Neural progenitor cell (in vitro differentiated cells): ENCODE data around the gene FOXO1.

ENCODE experiments used
- EZH2 ChIP-seq: fragments of 200-600 bp; sonication (generic); IDR thresholded peaks from 2 replicates; pipeline ENCODE4 v1.6.1; 2017; ENCODE audit warnings: antibody characterized with exemption, mild to moderate bottlenecking, moderate library complexity
- TF ChIP-seq, protein P1 (sequence below): fragments of 200-600 bp; sonication (generic); IDR thresholded peaks from 2 replicates; pipeline ENCODE4 v1.5.1; 2017; ENCODE audit warnings: antibody characterized with exemption, mild to moderate bottlenecking

DNA sequence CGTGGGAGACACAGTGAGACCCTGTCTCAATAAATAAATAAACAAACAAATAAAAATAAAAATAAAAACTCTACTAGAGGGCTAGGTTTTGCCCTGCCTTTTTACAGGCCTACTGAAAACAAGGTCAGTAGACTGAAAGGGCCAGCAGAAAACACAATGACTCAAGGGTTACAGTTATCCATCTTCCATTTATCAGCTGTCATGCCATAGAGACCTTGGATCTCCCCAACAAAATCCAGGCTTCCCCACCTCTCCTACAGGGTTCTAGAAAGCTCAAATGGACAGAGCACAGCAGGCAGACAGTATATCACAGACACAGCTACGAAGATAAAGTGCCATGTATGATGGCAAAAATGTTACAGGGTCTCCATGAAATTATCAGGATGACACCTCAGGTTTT lies 54.4 kb downstream of the FOXO1 start:
- no peak for TF ChIP-seq EZH2
- TF ChIP-seq, protein P1, sequence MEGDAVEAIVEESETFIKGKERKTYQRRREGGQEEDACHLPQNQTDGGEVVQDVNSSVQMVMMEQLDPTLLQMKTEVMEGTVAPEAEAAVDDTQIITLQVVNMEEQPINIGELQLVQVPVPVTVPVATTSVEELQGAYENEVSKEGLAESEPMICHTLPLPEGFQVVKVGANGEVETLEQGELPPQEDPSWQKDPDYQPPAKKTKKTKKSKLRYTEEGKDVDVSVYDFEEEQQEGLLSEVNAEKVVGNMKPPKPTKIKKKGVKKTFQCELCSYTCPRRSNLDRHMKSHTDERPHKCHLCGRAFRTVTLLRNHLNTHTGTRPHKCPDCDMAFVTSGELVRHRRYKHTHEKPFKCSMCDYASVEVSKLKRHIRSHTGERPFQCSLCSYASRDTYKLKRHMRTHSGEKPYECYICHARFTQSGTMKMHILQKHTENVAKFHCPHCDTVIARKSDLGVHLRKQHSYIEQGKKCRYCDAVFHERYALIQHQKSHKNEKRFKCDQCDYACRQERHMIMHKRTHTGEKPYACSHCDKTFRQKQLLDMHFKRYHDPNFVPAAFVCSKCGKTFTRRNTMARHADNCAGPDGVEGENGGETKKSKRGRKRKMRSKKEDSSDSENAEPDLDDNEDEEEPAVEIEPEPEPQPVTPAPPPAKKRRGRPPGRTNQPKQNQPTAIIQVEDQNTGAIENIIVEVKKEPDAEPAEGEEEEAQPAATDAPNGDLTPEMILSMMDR = no peak
